GM18517 (cell line): ENCODE measurements around the gene ANKH.
"Not testable (repeated sequence)": the region's sequence is repeated elsewhere in the genome, so short reads cannot be mapped to it uniquely, and the experiment has no call there.

ENCODE experiments used
- ATAC-seq: cut with Tn5 transposase; IDR thresholded peaks from one replicate; pipeline ENCODE4 v1.9.1; 2021; ENCODE audit warnings: mild to moderate bottlenecking, moderate library complexity; ENCODE audit not compliant: unreplicated experiment

The ANKH gene

DNA sequence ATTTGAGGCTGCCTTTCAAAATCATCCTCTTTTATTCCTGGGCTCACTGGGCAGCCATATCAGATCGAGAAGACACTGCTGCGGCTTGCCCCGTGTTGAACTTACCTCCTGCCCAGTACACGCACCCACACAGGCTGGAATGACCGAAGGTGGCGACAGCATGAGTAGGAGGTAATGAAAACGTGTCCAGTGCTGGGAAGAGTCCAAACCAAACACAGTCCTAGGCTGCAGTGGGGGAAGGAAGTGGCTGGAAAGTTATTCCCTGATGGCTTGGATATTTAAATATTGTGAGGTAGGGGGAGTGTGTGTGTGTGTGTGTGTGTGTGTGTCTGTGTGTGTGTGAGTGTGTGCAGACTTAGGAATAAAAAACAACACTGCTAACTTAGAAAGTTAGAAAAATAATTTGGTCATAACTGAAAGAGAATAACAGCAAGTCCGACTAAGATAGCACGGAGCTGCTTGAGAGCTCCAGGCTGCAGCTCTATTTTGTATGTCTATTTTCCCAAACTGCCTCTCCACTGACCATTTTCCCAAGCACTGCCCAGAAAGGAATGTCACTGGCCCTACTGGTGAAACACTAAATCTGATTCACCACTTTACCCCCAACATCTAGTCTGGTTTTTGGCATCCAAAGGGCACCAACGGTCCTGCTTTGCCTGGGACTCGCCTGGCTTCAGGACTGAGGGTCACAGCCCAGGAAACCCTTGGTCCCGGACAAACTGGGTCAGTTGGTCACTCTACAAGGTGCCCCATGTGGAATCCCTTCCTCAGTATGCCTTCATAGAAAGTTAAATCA, 41.2 kb downstream of the ANKH start:
- ATAC-seq: no peak

DNA sequence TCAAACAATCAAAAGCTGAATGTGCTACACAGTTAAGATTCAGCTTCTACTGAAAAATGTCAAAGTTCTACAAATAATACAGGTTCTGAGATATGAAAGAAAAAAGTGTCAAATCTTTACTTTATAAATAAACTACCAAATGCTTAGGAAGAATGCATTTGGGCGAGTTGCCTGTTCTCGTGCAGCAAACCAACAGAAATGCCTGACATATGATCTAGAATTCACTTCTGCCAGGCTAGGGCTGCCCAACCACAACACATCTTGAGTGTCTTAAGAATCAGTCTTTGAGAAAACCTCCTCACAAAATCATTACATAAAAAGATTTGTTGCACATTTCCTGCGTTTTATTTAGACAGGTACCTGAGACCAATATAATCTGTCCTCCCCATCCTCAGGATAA, 42.2 kb downstream of the ANKH start:
- no peak for ATAC-seq

DNA sequence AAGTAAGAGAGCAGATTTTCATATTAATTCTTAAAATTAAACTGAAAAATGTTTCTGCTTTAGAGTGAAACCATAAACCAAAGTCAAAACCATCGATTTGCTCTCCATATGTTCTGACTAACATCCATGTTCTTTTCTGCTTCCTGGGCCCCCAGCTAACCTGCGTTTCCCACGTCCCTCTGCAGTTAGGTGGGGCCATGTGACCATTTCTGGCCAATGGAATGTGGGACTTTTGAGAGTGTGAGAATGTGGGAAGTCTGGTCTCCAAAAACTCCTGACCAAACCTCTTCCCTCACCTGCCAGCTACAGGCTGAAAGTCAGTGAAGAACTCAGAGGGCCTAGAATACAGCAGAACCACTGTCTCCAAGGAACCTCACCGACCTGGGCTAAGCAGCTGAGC, 44.9 kb downstream of the ANKH start:
- ATAC-seq: no peak

DNA sequence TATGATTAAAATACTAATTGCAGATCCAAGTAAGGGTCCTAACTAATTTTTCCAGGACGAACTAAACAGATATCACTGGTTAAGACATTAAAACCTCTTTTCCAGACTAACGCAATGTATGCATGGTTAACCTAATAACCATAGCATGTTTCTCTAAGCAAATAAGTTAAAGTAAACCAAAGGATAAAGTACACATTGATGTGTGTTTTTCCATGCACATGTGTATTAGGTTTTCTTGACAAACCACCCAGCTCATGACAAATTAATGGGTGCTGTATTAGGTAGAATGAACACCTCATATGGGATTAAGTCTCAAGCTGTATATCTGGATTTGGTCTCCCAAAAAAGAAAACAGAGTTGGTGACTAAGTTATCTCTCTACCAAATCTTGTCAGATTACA, 45.6 kb downstream of the ANKH start:
- ATAC-seq: no peak

DNA sequence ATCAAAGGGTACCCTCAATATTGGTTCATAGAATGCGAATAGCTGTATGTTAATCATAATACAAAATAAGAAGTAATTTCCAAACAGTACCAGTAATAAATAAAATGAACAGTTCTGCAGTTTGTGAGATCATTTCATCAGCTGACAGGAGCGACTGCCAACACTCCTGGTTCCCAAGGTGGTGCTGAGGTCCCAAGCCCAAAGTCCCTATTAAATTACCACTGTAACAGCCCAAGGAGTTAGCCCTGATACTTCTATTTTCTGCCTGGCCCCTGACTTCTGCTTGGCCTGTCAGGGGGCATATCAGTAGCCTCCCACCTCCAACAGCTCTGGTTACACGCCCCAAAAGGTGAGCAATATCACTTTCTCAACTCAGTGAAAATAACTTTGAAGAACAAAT, 47.1 kb downstream of the ANKH start:
- no peak for ATAC-seq

DNA sequence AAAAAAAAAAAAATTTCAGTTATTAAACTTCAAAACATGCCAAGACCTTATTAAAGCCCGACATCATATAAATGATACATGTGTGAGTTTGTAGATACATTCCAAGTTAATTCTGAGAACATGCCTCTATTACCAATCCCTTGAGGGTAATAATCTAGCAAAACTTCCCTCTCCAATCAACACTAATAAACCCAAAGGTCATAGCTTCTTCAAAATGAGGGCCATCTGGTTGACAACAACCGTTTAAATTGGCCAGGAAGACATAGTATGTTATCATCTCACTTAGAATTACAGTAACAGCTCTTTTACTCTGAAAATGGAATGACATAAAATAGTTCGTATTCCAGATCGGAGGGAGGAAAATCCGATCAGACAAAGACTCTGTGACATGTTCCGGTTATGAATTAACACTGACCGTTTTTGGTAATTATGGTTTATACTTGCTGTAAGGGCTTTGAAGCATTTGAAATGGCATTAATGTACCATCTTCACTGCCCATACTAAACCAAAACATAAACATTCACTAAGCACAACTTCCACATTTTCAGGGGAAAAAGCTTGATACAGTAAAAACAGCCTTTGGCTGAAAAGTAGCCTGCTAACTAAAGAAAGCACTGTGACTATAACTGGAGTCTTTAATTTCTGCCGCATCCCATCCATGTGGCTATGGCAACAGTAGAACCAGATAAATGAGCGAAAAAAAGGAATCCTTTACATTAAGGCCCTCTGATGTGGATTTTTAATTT, 50.3 kb downstream of the ANKH start:
- no peak for ATAC-seq

DNA sequence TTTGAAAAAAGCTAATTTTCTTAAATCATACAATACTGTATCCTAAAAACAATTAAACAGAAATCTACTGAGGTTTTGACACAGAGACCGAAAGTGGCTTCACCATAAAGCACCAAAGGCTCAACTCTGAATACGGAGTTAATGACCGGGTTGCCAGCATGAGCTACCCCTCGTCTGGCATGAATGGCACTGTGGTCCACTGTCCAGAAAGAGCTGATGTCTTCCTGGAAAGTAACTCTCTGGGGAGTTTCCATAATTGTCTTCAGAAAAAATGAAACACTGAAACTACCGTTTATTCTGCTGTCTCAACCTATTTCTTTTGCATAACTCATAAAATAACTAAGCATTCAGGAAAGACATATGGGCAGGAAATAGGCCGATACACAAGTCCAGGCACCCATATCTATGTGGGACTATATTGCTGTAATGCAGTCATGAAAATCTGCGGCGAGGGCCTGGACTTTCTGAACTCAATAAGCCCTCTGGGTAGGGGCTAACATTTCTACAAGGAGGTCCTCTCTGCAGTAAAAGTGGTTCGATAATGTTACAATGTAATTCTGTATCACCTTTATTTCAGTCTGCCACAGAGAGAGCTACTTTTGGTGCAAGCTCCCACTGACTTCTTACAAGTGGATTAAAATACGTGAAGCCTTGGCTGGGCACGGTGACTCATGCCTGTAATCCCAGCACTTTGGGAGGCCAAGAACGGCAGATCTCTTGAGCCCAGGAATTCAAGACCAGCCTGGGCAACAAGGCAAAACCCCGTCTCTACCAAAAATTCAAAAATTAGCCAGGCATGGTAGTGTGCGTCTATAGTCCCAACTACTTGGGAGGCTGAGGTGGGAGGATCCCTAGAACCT, 52.4 kb downstream of the ANKH start:
- no peak for ATAC-seq

DNA sequence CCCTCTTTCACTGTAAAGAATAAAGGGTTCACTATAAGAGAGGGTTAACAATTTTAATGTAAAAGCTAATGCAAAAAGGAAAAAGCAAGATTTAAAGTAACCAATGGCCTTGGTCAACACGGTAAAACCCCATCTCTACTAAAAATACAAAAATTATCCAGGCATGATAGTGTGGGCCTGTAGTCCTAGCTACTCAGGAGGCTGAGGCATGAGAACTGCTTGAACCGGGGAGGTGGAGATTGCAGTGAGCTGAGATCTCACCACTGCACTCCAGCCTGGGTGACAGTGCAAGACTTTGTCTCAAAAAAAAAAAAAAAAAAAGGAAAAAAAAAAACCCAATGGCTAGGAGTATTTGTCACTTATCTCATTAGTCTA, 53.8 kb downstream of the ANKH start:
- ATAC-seq: not testable (repeated sequence)

DNA sequence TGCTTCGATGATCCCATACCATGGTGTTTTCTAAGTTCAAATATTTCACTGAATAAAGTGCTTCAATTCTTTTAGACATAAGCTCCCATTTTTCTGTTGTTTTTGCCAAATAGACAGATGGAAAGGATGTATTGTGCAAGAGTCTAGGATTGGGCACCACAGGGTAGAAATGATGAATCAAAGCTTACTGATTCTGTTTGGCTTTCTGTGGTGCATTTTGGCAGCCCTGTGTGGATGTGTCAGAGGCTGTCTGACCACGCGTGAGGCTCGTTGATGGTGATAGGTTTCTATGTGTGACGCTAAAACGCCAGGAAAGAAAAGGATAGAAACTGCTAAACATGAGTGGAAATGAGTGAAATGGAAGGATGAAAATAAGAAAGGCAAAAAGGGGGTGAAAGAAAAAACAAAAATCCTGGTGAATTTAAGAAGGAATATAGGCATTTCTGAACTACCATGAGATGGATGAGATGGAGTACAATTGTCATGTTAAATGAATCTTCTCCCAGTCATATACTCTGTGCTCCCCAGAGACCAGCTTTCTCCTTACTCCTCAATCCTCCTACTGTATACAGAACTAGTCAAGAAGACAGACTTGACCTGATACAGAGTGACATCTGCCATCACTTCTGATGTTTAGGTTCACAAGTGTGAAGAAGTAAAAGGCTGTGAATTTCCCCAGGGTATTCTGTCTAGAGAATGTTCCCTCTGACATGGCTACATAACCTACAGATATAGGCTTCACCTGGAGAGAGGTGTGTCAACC, 54.4 kb downstream of the ANKH start:
- no peak for ATAC-seq

DNA sequence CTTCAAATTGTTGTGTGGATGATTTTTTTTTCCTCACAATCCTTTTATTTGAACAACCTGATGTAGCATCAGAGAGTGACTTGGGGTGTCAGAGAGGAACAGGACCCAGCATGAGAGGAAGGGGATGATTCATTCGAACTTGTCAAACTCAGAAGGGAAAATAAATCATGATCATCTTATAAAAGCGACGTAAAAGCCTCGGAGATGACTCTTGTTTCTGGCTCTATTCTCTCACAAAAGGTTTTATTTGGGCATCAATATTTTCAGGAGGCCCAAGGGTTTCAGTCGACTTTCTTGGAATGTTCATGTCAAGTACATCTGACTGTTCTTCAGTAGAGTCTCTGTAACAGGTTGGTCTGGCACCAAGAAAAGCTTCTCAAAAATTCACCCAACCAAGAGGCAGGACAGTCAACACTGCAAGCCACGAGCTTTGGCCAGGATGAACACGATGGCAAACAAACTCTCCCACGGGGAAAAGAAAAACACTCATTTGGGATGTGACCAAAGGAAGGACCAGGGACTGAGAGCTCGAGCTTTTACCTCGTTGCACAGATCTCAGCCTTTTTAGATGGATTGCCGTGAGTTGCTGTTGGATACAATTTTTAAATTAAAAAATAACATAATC, 55.1 kb downstream of the ANKH start:
- ATAC-seq: no peak

DNA sequence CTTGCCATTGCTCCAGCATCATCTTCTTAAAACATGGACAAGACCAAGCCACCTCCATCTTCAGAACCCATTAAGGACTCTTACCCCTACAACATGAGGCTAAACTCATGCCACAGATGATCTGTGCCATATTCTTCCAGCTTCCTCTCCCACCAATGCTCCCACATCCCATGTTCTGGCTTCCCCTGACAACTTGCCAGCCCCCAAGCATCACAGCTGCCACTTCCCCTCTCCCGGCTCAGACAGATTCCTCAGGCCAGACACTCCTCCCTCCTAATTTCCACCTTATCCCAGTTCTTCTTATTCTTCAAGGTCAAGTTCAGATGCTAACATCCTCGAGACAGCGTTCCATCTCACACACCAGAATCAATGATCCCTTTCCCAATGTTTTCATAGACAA, 57.8 kb downstream of the ANKH start:
- ATAC-seq: no peak

DNA sequence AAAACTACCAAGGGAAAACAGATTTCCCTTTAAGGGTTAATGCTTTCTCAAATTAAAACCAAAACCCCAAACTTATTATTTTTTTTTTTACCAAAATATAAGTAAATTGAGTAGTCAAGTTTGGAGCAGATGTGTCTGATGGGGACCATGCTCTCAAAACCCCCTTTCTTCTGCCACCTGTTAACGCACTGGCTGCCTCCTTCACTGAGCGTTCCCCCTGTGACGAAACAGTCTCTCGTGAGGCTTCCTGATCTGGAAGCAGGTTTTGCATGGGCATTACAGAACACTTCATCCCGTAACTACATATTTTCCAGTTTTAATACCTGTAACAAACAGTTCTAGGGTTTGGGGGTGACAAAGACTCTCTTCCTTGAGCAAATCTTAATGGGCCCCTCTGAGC, 59.4 kb downstream of the ANKH start:
- no peak for ATAC-seq

DNA sequence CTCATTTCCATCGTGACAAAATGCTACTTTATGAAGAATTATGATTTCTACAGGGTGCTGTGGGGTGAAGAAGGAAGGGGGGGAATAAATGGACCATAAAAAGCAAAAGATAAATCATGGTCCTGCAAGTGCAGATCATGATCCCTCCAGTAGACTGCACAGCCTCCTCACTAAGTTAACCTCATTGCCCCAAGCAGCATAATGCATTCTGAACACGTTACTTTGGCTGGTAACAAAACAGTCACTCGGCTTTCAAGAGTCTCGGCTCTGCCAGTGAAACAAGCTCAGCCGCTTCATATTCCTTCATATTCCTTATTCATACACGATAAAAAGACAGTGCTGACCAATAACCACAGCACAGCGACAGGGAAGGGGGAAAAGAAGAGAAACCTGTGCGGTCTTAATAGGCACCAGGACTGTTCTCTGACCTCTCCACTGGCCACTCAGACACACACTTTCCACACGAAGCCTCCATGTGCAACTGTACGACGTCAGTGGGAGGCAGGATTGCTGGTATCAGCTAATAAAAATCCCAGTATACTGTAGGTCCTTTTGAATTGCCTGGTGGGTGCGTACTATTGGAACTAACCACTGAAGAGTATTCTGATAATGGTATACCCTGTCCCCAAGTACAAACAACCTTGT, 60.5 kb downstream of the ANKH start:
- ATAC-seq: no peak

DNA sequence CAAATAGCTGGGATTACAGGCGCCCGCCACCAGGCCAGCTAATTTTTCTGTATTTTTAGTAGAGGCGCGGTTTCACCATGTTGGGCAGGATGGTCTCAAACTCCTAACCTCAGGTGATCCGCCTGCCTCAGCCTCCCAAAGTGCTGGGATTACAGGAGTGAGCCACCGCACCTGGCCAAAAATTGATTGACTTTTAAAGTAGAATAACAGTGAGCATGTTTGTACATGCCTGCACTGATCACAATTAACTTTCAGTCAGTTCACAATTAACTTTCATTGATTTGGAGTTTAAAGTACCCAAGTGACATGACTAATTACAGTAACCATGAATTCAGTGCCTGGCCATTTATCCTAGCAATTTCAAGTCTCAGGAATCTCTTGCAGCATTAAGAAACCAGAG, 61.3 kb downstream of the ANKH start:
- ATAC-seq: no peak

DNA sequence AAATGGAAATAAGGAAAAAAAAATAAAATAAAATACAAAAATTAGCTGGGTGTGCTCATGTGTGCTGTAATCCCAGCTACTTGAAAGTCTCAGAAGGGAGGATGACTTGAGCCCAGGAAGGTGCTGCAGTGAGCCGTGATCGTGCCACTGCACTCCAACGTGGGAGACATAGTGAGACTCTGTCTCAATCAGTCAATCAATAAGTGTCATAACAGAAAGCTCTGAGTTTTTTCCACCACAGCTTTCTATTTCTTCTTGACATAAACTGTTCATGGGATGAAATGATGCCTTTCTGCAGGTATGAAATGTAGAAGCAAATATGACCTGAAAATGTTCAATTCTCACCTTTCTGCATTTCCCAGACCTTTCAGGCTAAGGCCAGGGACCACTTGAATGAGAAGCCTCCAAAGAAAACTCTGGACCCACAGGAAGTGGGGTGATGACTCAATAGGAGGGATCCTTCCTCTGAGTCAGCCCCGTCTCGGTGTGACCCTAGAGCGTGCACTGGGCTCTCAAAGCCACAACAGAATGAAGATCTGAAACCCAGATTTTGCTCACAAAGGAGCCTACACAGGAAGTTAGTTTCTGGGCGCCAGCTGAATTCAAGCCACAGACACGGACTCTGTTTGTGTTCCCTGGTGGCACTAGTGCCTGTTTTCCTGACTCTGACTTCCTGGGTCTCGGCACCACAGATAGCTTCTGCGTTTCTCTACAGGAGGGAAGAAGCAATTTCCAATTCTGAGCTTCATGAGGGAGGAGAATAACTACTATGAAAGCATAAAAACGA, 62.0 kb downstream of the ANKH start:
- ATAC-seq: peak; percentile 99

DNA sequence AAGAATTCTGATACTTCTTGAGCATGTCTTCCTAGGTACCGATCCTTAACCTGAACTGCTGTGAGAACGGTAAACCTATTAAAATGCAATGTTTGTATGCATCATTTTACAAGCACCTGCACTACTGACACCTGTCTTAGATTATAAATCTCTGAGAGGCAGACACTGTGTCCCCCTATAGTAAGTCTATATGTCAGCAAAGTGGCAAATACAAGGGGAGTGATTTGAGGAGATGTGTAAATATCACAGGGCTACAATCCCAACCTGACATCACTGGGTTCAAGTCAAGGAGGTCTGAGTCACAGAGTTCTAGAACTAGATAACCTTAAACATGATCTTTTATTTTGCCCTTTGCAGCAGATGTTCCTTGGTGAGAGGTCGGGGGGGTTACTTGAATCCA, 64.1 kb downstream of the ANKH start:
- ATAC-seq: no peak

DNA sequence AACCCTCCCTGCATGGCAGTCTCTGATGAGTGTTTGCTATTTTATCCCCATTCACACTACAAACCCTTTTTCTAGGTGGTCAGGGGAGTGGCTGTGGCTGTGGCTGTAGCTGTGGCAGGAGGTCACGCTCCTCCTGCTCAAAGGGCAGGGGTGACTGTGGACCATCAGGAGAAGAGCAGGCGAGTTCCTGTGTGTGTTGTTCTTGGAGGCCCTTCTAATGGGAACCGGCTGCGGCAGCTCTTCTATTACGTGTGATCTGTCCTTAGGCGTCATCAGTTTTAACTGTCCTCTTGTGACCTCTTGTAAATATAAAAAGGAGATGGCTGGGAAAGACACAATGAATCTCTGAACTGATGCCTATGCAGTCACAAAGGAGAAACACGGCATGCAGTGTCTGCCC, 65.1 kb downstream of the ANKH start:
- ATAC-seq: no peak

DNA sequence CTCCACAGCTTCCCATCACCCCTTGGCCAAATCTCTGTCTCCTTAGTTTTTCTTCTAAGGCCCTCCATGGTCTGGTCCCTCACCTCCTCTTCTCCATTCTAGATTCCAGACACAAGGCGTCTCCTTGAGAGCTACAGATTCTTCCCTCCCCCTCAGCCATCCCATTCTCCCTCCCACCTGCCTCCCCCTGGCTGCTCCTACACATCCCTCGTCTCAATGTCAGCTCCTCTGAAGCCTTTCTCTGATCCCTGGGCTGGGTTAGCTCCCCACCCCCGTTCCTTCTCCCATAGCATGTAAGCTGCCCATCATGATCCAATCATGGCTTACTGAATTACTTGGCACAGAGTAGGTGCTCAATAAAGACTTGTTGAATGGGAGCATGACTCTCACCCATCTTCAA, 69.0 kb downstream of the ANKH start:
- ATAC-seq: no peak

DNA sequence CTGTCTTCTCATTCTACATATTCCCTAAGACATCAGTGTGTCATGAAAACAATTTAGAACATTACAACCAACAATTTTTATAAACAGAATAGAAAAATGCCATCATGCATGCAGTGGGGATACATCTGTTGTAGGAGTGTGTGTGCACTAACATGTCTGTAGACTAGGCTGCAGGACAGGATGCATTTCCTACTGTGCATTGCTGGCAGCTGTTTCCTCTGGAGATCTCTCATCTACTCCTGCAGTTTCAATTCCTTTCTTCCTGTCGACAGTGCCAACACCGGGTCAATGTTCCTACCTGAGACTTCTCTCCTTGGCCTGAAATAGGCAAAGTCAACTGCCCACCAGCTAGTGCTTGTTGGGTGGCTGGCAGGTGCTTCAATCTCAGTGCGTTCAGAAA, 69.8 kb downstream of the ANKH start:
- ATAC-seq: no peak
